ENCODE measurements around the gene SUGT1. TPM values are rescaled to one million over a fixed set of nuclear protein-coding genes. Genes with fewer than 3 reads are reported as not detected.

The SUGT1 gene
- total and polyA plus RNA-seq, 2 of the 13 experiments (the other 11 are each of a cell fraction or from before 2014, with no cell fraction given) = 23.1 to 71.2 TPM

DNA sequence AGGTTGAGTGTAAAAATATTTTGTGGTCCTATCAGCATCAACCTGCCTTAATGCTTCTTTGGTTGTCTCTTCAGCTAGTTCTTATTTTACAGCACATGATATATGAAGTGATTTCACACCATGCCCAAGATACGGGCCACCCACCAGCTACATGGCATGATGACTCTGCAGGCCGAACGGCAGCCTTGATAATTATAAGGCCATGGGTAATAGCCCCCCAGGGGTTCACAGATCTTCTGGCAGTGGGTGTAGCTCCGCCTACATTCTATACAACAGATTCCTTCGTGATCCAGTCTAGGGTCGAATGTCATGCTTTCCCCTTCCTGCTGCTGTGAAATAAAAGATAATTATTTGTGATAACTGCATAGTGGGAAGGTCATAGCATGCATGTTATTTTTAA lies 50.8 kb downstream of the SUGT1 start:
- WGBS (ENCODE audit: low lambda C conversion rate) = 98% methylated on average over 6 of the region's 6 CpGs
- Histone ChIP-seq H2AFZ (ENCODE audit: low read length) (no peak overlapping the region), H4K20me1 (ENCODE audit: insufficient read depth, low read length) (no peaks in the 10 kb centered on the region), H3K4me1 (ENCODE audit: insufficient read depth, low read length) (no peaks in the 10 kb centered on the region), H3K36me3 (replicated peaks in 1 of 2; ENCODE audit: control insufficient read depth in 1 of 2, insufficient read depth in 2 of 2, low read length in 2 of 2) (no peaks in the 10 kb centered on the region), H3K79me2 (ENCODE audit: insufficient read depth, low read length) (no peaks in the 10 kb centered on the region), H3K4me3 (replicated peaks in 1 of 3; ENCODE audit: insufficient read depth in 1 of 3, low read depth in 2 of 3, low read length in 3 of 3) (no peak overlapping the region), H3K27me3 (ENCODE audit: control insufficient read depth in 1 of 2, insufficient read depth in 2 of 2, low read length in 2 of 2) (no peaks in the 10 kb centered on the region), H3K9ac (ENCODE audit: insufficient read depth, low read depth, low read length) (no peak overlapping the region), H3K9me3 (ENCODE audit: low read length) (no peaks in the 10 kb centered on the region), H3K4me2 (ENCODE audit: low read depth, low read length) (no peak overlapping the region), H3K27ac (ENCODE audit: extremely low read length, insufficient read depth, low read length) (no peak overlapping the region)
- DNase-seq (ENCODE audit: low spot score) = no peak
- no TSS peak for BruUV-seq (replicated peaks)
- no peak for FAIRE-seq
- in situ Hi-C loops (cut with HindIII; ENCODE audit: extremely low pct_ligation_motif_present, low pct_unique_long_range_greater_than_20kb) = no loop called here
- ChIA-PET POLR2A (no interaction called here), CTCF (ENCODE audit: low intra/inter-chr PET ratio, low total read pairs) (no interaction called here)
- intact Hi-C loops (cut with micrococcal nuclease; ENCODE audit: unreplicated experiment) = no loop called here
- no peak for ATAC-seq
- TF ChIP-seq ZFP62 (CRISPR knock-in tag; IDR thresholded peaks at IDR 0.05) (no peak), NFATC3 (CRISPR knock-in tag; IDR thresholded peaks at IDR 0.05) (no peak), ARID2 (CRISPR knock-in tag; IDR thresholded peaks at IDR 0.05; ENCODE audit: borderline replicate concordance) (no peak), ZNF234 (CRISPR knock-in tag; conservative IDR thresholded peaks at IDR 0.05) (no peak)
- TF ChIP-seq, protein P1, sequence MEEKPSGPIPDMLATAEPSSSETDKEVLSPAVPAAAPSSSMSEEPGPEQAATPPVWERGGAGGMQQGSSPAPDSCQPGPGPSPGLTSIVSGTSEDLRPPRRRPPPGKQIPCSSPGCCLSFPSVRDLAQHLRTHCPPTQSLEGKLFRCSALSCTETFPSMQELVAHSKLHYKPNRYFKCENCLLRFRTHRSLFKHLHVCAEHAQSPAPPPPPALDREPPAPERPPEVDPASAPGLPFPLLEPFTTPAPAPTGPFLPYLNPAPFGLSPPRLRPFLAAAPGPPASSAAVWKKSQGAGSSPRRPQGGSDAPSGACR (CRISPR knock-in tag; IDR thresholded peaks at IDR 0.05) = no peak

GRCh38 chr13:52706081-52706480 lies 53.4 kb downstream of the SUGT1 start:
- Histone ChIP-seq H3K36me3 (replicated peaks in 1 of 2; ENCODE audit: control insufficient read depth in 1 of 2, insufficient read depth in 2 of 2, low read length in 2 of 2) (no peaks in the 10 kb centered on the region), H3K9ac (ENCODE audit: insufficient read depth, low read depth, low read length) (no peak overlapping the region), H3K9me3 (ENCODE audit: low read length) (no peaks in the 10 kb centered on the region), H3K4me2 (ENCODE audit: low read depth, low read length) (no peak overlapping the region), H2AFZ (ENCODE audit: low read length) (no peak overlapping the region), H3K4me1 (ENCODE audit: insufficient read depth, low read length) (no peaks in the 10 kb centered on the region), H3K27me3 (ENCODE audit: control insufficient read depth in 1 of 2, insufficient read depth in 2 of 2, low read length in 2 of 2) (peaks cover 0 to 1% of the 10 kb centered on the region in 2 experiments; a peak in 1 of 5 replicates), H3K27ac (ENCODE audit: extremely low read length, insufficient read depth, low read length) (no peak overlapping the region), H3K79me2 (ENCODE audit: insufficient read depth, low read length) (no peaks in the 10 kb centered on the region), H4K20me1 (ENCODE audit: insufficient read depth, low read length) (no peaks in the 10 kb centered on the region), H3K4me3 (replicated peaks in 1 of 3; ENCODE audit: insufficient read depth in 1 of 3, low read depth in 2 of 3, low read length in 3 of 3) (no peak overlapping the region)
- in situ Hi-C loops (cut with HindIII; ENCODE audit: extremely low pct_ligation_motif_present, low pct_unique_long_range_greater_than_20kb) = no loop called here
- DNase-seq (ENCODE audit: low spot score) (no peak), FAIRE-seq (no peak), ATAC-seq (no peak)
- BruUV-seq (replicated peaks) = no TSS peak
- ChIA-PET CTCF (ENCODE audit: low intra/inter-chr PET ratio, low total read pairs) (no interaction called here), POLR2A (no interaction called here)
- 44% methylated on average over 3 of the region's 3 CpGs for WGBS (ENCODE audit: low lambda C conversion rate)
- intact Hi-C loops (cut with micrococcal nuclease; ENCODE audit: unreplicated experiment) = no loop called here
- TF ChIP-seq KLF12 (CRISPR knock-in tag; IDR thresholded peaks at IDR 0.05; ENCODE audit: borderline replicate concordance) = no peak
- TF ChIP-seq TOE1 (CRISPR knock-in tag; IDR thresholded peaks at IDR 0.05) = no peak
- no peak for TF ChIP-seq GLI4 (CRISPR knock-in tag; IDR thresholded peaks at IDR 0.05; ENCODE audit: borderline replicate concordance)
- no peak for TF ChIP-seq CREM (IDR thresholded peaks at IDR 0.05)
- TF ChIP-seq CREM (CRISPR knock-in tag; IDR thresholded peaks at IDR 0.05) = no peak
- no peak for TF ChIP-seq RERE (CRISPR knock-in tag; IDR thresholded peaks at IDR 0.05; ENCODE audit: low read depth)
- TF ChIP-seq ASH2L (IDR thresholded peaks at IDR 0.05; ENCODE audit: insufficient read length, low read depth, low read length) = no peak
